Upper lobe of left lung (tissue), 6 donors: ENCODE results near the gene STH. TPM values are rescaled to one million over a fixed set of nuclear protein-coding genes. Genes with fewer than 3 reads are reported as not detected.

Experiments
- ATAC-seq, 2 donors: fragments of 200-7000 bp; cut with Tn5 transposase; one replicate each; pipeline ENCODE4 v1.9.1; 2022; ENCODE audit warnings: mild to moderate bottlenecking in 2 of 2, moderate library complexity in 2 of 2; ENCODE audit not compliant: low FRiP score in 2 of 2
- DNase-seq, 2 donors: peaks; one replicate each; pipeline ENCODE4 v3.0.0-alpha.2; 2019 to 2020
- H3K27ac ChIP-seq, 4 donors: fragments of 200-600 bp; sonication (generic); one replicate each; pipeline ENCODE4 v1.5.1; 2016 to 2019
- H3K27me3 ChIP-seq, 4 donors: fragments of 200-600 bp; sonication (generic); one replicate each; pipeline ENCODE4 v1.5.1; 2017 to 2019
- H3K36me3 ChIP-seq, 4 donors: fragments of 200-600 bp; sonication (generic); one replicate each; pipeline ENCODE4 v1.5.1; 2016 to 2019
- H3K4me1 ChIP-seq, 4 donors: fragments of 200-600 bp; sonication (generic); one replicate each; pipeline ENCODE4 v1.5.1; 2018 to 2019
- H3K4me3 ChIP-seq, 4 donors: fragments of 200-600 bp; sonication (generic); one replicate each; pipeline ENCODE4 v1.5.1; 2017 to 2019; ENCODE audit warnings: mild to moderate bottlenecking in 2 of 4, moderate library complexity in 1 of 4
- H3K9me3 ChIP-seq, 4 donors: fragments of 200-600 bp; sonication (generic); one replicate each; pipeline ENCODE4 v1.5.1; 2018 to 2019
- CTCF ChIP-seq, 6 experiments: fragments of 450-650 bp in 4 of 6; fragments of 200-600 bp in 2 of 6; sonication (generic) in 2 of 6; IDR thresholded peaks; one replicate each; pipeline ENCODE4 v1.5.1; 2016 to 2019; ENCODE audit warnings: antibody characterized with exemption in 6 of 6
- EP300 ChIP-seq, 4 donors: sonication (generic); formaldehyde crosslinking; IDR thresholded peaks; one replicate each; pipeline ENCODE4 v1.5.1; 2017; ENCODE audit warnings: antibody characterized with exemption in 4 of 4, control low read depth in 2 of 4
- POLR2A ChIP-seq, 4 donors: fragments of 450-650 bp; IDR thresholded peaks; one replicate each; pipeline ENCODE4 v1.5.1; 2016 to 2017; ENCODE audit warnings: antibody characterized with exemption in 4 of 4, mild to moderate bottlenecking in 2 of 4
- POLR2AphosphoS5 ChIP-seq, 2 donors: sonication (generic); formaldehyde crosslinking; IDR thresholded peaks; one replicate each; pipeline ENCODE4 v1.5.1; 2017; ENCODE audit warnings: antibody characterized with exemption in 2 of 2
- WGBS, 2 donors: methylation state at CpG; one replicate each; pipeline ENCODE4 v1.1.5; 2017 to 2018; 5-methylcytosine and 5-hydroxymethylcytosine counted together
- total RNA-seq, 6 donors: library from RNA; depleted of rRNA in 4 of 6; stranded (reverse); fragments of >200 nt in 4 of 6; gene quantifications; one replicate each; pipeline versions ENCODE4 v1.1.0 to v1.2.1, GENCODE V29; 2016 to 2021
- donor health status: DM: no; HTN: no; CAD: no; lungs with moderate emphysema.
- donor health status: DM: no; HTN: yes; CAD: no; lungs with severe emphysema.

The STH gene
- total RNA-seq, 6 donors from 2014 or later: not detected

- Histone ChIP-seq H3K4me3 (no peak overlapping the region), H3K27ac (no peak overlapping the region), H3K27me3 (no peaks in the 10 kb centered on the region), H3K9me3 (no peaks in the 10 kb centered on the region), H3K36me3 (no peaks in the 10 kb centered on the region), H3K4me1 (peaks cover 0 to 9% (median 2%) of the 10 kb centered on the region in 4 donors)
- DNase-seq (no peak), ATAC-seq (no peak)
- 92 to 100% methylated on average over 2 to 3 of the region's 3 CpGs for WGBS, 2 donors
- TF ChIP-seq POLR2A (IDR thresholded peaks at IDR 0.05): no peak
- TF ChIP-seq POLR2AphosphoS5 (IDR thresholded peaks at IDR 0.05): no peak
These were observed 28.4 kb upstream of the STH start for GRCh38 chr17:45970659-45971058.

- Histone ChIP-seq H3K27ac (no peak overlapping the region), H3K4me3 (no peak overlapping the region), H3K36me3 (no peaks in the 10 kb centered on the region), H3K4me1 (peaks cover 0 to 9% (median 2%) of the 10 kb centered on the region in 4 donors), H3K9me3 (no peaks in the 10 kb centered on the region), H3K27me3 (no peaks in the 10 kb centered on the region)
- DNase-seq (no peak), ATAC-seq (no peak)
- TF ChIP-seq CTCF (IDR thresholded peaks at IDR 0.05) (no peak), POLR2AphosphoS5 (IDR thresholded peaks at IDR 0.05) (no peak), POLR2A (IDR thresholded peaks at IDR 0.05) (no peak), EP300 (IDR thresholded peaks at IDR 0.05) (no peak)
- 55 to 56% methylated on average over 4 to 14 of the region's 14 CpGs for WGBS, 2 donors
These were observed 27.3 kb upstream of the STH start for GRCh38 chr17:45971698-45972141.

- H3K4me3 ChIP-seq: no peak overlapping the region
- H3K27me3 ChIP-seq: no peaks in the 10 kb centered on the region
- no peaks in the 10 kb centered on the region for H3K9me3 ChIP-seq
- TF ChIP-seq EP300 (IDR thresholded peaks at IDR 0.05) (no peak), POLR2A (IDR thresholded peaks at IDR 0.05) (no peak), CTCF (IDR thresholded peaks at IDR 0.05) (no peak), POLR2AphosphoS5 (IDR thresholded peaks at IDR 0.05) (no peak)
- no peak overlapping the region for H3K27ac ChIP-seq
- H3K36me3 ChIP-seq: no peaks in the 10 kb centered on the region
- 89 to 93% methylated on average over 3 of the region's 3 CpGs for WGBS, 2 donors
- ATAC-seq: no peak
- DNase-seq: no peak
- H3K4me1 ChIP-seq: peaks cover 0 to 9% (median 2%) of the 10 kb centered on the region in 4 donors
These were observed 26.5 kb upstream of the STH start for GRCh38 chr17:45972531-45972930.

- no peaks in the 10 kb centered on the region for H3K27me3 ChIP-seq
- 73 to 79% methylated on average over 5 to 12 of the region's 12 CpGs for WGBS, 2 donors
- ATAC-seq (no peak), DNase-seq (peak in 1 of 2 donors; percentile 40)
- H3K27ac ChIP-seq: no peak overlapping the region
- no peaks in the 10 kb centered on the region for H3K36me3 ChIP-seq
- H3K4me1 ChIP-seq: peaks cover 0 to 9% (median 2%) of the 10 kb centered on the region in 4 donors
- TF ChIP-seq POLR2A (IDR thresholded peaks at IDR 0.05): no peak
- no peak for TF ChIP-seq POLR2AphosphoS5 (IDR thresholded peaks at IDR 0.05)
- TF ChIP-seq CTCF (IDR thresholded peaks at IDR 0.05): no peak
- no peak for TF ChIP-seq EP300 (IDR thresholded peaks at IDR 0.05)
- no peaks in the 10 kb centered on the region for H3K9me3 ChIP-seq
- no peak overlapping the region for H3K4me3 ChIP-seq
These were observed 25.8 kb upstream of the STH start for GRCh38 chr17:45973099-45973780.

GRCh38 chr17:45973946-45974859 is 24.8 kb upstream of the STH start:
- no peak for ATAC-seq
- 56 to 85% methylated on average over 5 to 14 of the region's 17 CpGs for WGBS, 2 donors
- H3K27me3 ChIP-seq: no peaks in the 10 kb centered on the region
- no peak overlapping the region for H3K27ac ChIP-seq
- no peaks in the 10 kb centered on the region for H3K9me3 ChIP-seq
- TF ChIP-seq EP300 (IDR thresholded peaks at IDR 0.05): no peak
- no peak for TF ChIP-seq POLR2AphosphoS5 (IDR thresholded peaks at IDR 0.05)
- no peak for TF ChIP-seq POLR2A (IDR thresholded peaks at IDR 0.05)
- TF ChIP-seq CTCF (IDR thresholded peaks at IDR 0.05): no peak
- H3K36me3 ChIP-seq: no peaks in the 10 kb centered on the region
- no peak overlapping the region for H3K4me3 ChIP-seq
- no peak for DNase-seq
- peaks cover 0 to 9% (median 2%) of the 10 kb centered on the region in 4 donors for H3K4me1 ChIP-seq
